RPMI7951 (cell line): ENCODE results near the gene ADGRB3. TPM values are rescaled to one million over a fixed set of nuclear protein-coding genes. Genes with fewer than 3 reads are reported as not detected.
"Not testable (repeated sequence)": the region's sequence is repeated elsewhere in the genome, so short reads cannot be mapped to it uniquely, and the experiment has no call there.

Experiments used
- DNase-seq: peaks from one replicate; pipeline ENCODE4 v3.0.0-alpha.2; 2012; ENCODE audit warnings: low read depth
- total RNA-seq: library from RNA; depleted of rRNA; stranded (reverse); fragments of >200 nt; shearing (Covaris generic); gene quantifications from 2 replicates; pipeline ENCODE4 v1.2.3, GENCODE V29; 2014

ADGRB3 gene
- total RNA-seq, 1 experiment from 2014 or later, result not detected

DNA sequence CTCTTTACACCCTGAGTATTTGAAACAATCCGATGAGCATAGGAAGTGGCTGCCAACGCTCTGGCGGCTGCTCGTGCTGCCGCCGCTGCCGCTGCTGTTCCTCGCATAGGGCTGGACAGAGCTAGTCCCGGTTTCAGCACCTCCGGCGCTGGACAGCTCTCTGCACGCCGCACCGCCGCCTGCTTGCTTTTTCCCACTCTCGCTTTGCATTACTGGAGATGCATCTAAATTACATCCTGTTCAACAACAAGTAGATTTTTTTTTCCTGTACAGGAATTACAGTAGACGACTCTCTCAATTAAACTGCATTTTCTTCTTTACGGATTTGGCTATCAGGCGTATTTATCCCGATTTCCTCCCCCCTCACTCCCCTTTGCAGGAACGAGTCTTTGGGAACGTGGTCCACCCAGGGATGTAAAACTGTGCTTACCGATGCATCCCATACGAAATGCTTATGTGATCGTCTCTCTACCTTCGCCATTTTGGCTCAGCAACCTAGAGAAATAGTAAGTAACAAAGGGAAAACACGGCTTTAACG, 597.9 kb downstream of the ADGRB3 start:
- peak; percentile 37 for DNase-seq

GRCh38 chr6:69238067-69238466, 603.0 kb downstream of the ADGRB3 start:
- DNase-seq, result no peak

DNA sequence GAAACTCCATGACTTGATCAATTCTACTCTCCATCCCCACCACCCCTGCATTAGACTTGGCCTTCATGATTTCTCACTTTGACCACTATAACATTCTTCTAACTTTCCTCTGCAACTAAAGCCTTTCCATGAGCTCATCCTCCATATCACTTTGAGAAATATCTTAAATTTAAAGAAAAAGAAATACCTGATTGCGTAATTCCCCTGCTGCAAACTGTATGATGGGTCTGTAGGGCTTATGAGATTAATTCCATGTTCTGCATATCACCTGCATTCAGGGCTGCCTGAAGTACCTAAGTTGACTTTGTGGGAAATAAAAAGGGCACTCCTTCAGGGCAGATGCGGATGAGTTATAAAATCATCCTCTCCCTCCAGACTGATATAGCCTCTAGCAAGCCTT, 611.9 kb downstream of the ADGRB3 start:
- no peak for DNase-seq

DNA sequence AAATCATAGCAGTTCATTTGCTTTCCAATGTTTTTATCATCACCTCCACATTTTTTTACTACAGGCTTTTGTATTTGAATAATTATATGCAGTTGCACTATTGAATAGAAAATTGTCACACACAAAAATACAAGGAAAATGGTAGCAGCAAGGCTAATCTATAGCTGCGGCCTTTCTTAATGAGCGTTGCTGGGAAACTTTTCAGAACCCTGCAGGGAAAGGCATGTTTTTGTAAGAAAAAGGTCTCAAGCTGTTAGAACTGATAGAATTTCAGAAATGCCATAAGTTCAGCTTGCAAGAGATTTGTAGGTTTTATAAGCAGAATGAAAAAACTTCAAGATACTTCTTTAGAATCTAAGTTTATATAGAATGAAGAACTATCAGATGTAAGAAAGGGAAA, 625.9 kb downstream of the ADGRB3 start:
- no peak for DNase-seq

GRCh38 chr6:69263297-69263696, 628.2 kb downstream of the ADGRB3 start:
- DNase-seq, result no peak

- no peak for DNase-seq
Measured at GRCh38 chr6:69265090-69265489, 630.0 kb downstream of the ADGRB3 start.

DNA sequence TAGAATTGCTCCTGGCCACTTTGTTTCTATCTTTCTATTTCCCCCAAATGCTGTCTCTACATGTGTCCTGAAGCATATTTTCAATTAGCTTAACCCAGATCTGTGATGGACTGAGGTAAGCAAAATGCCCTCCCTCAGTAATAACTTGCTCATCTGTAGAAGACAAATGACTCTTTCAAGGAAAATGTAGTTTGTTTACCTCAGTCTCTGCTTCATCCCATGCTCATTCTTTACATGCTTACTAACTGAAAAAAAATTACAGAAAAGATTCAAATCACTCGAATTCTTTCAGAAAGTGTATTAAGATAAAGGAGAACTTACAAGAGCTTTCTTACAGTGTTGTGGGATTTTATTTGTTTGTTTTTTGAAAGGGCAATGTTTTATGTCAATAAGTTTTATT, 630.6 kb downstream of the ADGRB3 start:
- DNase-seq, result no peak

- DNase-seq, result no peak
Measured at GRCh38 chr6:69276204-69276603, 641.1 kb downstream of the ADGRB3 start.

GRCh38 chr6:69279805-69280204, 644.7 kb downstream of the ADGRB3 start:
- no peak for DNase-seq

- no peak for DNase-seq
Measured at GRCh38 chr6:69280858-69281257, 645.8 kb downstream of the ADGRB3 start.

DNA sequence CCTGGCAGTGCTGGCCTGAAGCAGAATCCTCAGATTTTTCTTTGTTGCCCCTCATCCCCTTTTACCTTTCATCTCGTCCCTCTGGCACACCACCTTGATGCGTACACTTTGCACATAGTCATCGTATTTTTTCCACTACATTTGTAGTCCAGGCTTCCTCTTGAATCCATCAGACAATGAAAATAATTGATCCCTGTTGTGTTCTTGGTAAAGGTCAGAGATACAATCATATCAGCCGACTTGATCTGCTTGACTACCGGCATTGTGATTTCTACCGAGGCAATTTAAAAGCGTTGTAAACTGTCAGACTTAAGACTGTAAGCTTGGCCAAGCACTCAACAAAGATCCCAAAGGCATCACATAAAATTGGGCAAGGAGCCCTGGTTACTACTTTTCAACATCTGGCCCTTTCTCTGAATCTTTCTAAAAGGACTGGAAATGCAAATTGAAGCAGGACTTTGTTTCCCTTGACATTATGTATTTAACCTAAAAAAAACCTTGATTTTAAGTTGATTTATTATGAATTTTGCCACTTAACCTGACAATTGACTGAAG, 649.2 kb downstream of the ADGRB3 start:
- DNase-seq, result no peak

DNA sequence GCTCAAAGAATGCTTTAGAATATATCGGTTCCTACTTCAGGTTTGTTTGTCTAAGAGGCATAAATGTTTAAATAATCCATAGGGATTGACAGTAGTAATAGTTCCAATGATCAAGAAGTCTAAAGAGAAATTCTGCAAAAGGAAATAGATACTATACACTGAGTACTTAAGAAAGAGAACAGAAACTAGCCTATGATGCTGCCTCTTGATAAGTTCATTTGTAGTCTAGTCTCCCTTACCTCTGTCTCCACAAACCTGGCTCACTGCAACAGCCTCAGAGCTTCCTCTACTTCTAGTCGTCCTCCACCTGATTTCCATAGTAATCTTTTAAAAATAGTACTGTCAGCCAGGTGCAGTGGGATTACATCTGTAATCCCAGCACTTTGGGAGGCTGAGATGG, 650.0 kb downstream of the ADGRB3 start:
- no peak for DNase-seq

DNA sequence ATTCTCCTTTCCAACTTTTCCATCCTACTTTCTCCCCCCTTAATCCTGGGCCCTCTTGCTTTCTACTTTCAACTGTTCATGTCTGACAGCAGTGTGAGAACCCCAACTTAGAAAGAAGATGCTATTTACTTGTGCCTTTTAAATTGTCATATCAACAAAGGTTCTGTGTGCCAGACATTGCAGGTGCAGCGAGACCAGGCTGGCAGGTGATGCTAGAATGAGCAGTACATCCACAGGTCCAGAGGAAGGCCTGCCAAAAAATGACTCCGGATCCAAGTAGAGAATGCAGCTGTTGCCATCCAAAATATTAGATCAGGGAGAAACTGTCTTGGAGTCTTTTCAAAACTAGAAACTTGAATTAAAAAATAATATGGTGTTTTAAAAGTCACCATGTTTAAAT, 651.2 kb downstream of the ADGRB3 start:
- DNase-seq, result no peak

DNA sequence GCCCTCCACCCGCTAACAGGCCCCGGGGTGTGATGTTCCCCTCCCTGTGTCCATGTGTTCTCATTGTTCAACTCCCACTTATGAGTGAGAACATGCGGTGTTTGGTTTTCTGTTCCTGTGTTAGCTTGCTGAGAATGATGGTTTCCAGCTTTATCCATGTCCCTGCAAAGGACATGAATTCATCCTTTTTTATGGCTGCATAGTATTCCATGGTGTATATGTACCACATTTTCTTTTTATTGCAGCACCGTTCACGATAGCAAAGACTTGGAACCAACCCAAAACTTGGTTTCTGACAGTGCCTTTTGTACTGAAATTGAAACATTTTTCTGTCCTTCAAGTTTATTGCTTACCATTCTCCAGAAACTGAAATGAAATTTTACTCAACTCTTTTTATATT, 653.1 kb downstream of the ADGRB3 start:
- DNase-seq, result not testable (repeated sequence)

- DNase-seq, result no peak
Measured at GRCh38 chr6:69289689-69290495, 654.8 kb downstream of the ADGRB3 start.

GRCh38 chr6:69293471-69293870, 658.4 kb downstream of the ADGRB3 start:
- no peak for DNase-seq

DNA sequence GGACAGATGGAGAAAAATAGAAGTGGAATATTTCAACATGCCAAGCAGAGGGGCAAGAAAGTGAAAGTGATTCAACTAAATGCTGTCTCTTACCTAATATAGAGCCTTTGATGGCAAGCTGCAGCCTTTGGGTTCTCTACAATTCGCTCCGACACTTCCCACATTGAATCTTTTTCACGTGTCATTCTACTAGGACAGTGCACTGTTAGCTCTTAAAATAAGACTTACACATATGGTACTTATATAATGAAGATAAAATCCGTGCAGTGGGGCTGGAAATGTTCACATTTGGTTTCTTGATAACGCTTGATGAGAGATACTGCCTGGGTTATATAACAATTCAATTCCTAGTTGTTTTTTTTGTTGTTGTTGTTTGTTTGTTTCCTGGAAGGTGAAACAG, 659.3 kb downstream of the ADGRB3 start:
- DNase-seq, result no peak

GRCh38 chr6:69294862-69295261, 659.8 kb downstream of the ADGRB3 start:
- no peak for DNase-seq

GRCh38 chr6:69303382-69303781, 668.3 kb downstream of the ADGRB3 start:
- DNase-seq, result no peak

DNA sequence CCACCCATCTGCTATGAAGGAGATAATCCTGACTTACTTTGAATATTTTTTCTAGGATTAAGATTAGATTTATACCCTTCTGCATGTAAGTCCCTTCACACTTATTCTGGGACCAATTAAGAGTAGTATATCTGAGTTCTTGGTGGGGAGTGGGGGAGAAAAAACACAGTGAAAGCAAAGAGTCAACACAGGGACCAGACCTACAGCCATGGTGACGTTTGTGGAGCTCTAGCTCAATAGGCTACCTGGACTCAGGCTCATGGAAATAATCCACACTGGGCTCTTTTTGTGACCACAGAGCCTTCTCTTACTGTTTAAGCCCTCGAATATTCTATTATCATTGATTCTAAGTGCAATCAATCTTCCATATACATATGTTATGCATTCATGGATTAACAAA, 670.4 kb downstream of the ADGRB3 start:
- no peak for DNase-seq

GRCh38 chr6:69308584-69308983, 673.5 kb downstream of the ADGRB3 start:
- DNase-seq, result no peak

DNA sequence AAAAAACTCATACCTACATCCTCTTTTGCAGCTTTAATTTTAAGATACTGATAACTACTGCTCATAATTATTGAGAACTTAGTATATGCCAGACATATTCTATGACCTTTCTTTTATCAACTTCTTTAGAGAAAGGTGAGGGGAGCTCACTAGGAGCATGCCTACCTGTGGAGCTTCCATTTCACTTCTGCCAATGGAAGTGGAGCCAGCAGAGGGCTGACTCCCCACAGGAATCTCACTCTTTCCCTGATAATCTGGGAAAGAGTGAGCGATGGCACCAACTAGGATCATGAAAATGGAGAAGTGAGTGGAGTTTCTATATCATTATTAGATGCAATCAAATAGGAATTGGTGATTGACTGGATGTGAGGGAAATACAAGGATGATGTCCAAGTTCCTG, 676.8 kb downstream of the ADGRB3 start:
- DNase-seq, result no peak

DNA sequence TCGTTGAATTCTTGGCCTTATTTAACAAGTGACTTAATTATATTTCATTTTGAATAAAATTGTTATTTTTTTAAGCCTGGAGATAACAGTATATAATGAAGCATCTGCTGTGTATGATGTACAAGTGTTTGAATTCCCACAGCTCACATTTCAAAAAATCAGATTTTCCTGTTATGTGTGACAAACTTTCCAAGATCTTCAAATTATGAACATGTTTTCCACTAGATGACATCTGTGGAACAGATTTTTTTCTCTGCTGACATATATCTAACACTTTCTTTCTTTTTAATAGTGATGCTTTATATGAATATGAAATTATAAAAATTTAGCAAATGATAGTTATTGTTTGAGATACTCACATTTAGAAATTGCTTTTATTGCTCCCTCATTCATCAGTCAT, 678.9 kb downstream of the ADGRB3 start:
- DNase-seq, result no peak
